Measurements from ENCODE around the gene AFP.

AFP gene

GRCh38 chr4:73415807-73416238 is 20.2 kb upstream of the AFP start:
- no peak for DNase-seq (ENCODE audit: low read depth)

GRCh38 chr4:73416423-73417087 is 19.5 kb upstream of the AFP start:
- no peak for DNase-seq (ENCODE audit: low read depth)

GRCh38 chr4:73417342-73417741 is 18.7 kb upstream of the AFP start:
- no peak for DNase-seq (ENCODE audit: low read depth)

GRCh38 chr4:73417973-73418372 is 18.0 kb upstream of the AFP start:
- no peak for DNase-seq (ENCODE audit: low read depth)

GRCh38 chr4:73418677-73419076 is 17.3 kb upstream of the AFP start:
- DNase-seq (ENCODE audit: low read depth) = no peak

GRCh38 chr4:73419106-73420038 is 16.6 kb upstream of the AFP start:
- no peak for DNase-seq (ENCODE audit: low read depth)

- no peak for DNase-seq (ENCODE audit: low read depth)
These were observed 15.4 kb upstream of the AFP start for GRCh38 chr4:73420615-73421014.

- DNase-seq (ENCODE audit: low read depth) = no peak
These were observed 14.1 kb upstream of the AFP start for GRCh38 chr4:73421708-73422457.

- no peak for DNase-seq (ENCODE audit: low read depth)
These were observed 13.6 kb upstream of the AFP start for GRCh38 chr4:73422458-73422752.

GRCh38 chr4:73423184-73423583 is 12.8 kb upstream of the AFP start:
- no peak for DNase-seq (ENCODE audit: low read depth)

- no peak for DNase-seq (ENCODE audit: low read depth)
These were observed 9.4 kb upstream of the AFP start for GRCh38 chr4:73426666-73427065.

GRCh38 chr4:73429118-73429517 is 6.9 kb upstream of the AFP start:
- no peak for DNase-seq (ENCODE audit: low read depth)

GRCh38 chr4:73429826-73430587 is 6.0 kb upstream of the AFP start:
- no peak for DNase-seq (ENCODE audit: low read depth)

GRCh38 chr4:73431813-73432168 is 4.2 kb upstream of the AFP start:
- no peak for DNase-seq (ENCODE audit: low read depth)

- no peak for DNase-seq (ENCODE audit: low read depth)
These were observed 3.6 kb upstream of the AFP start for GRCh38 chr4:73432169-73433000.

- DNase-seq (ENCODE audit: low read depth) = no peak
These were observed 2.9 kb upstream of the AFP start for GRCh38 chr4:73433140-73433539.

- DNase-seq (ENCODE audit: low read depth) = no peak
These were observed 1.7 kb upstream of the AFP start for GRCh38 chr4:73434311-73434710.

- DNase-seq (ENCODE audit: low read depth) = no peak
These were observed 895 bp downstream of the AFP start for GRCh38 chr4:73436674-73437557.

GRCh38 chr4:73437558-73437956 is 1.5 kb downstream of the AFP start:
- no peak for DNase-seq (ENCODE audit: low read depth)

- DNase-seq (ENCODE audit: low read depth) = no peak
These were observed 2.0 kb downstream of the AFP start for GRCh38 chr4:73438048-73438447.

Measured in activated T-cell treated with anti-CD3 and anti-CD28 coated beads for 48 hours (primary cell).